HG02885 (cell line): ENCODE measurements around the gene RETREG1.
A peak's percentile ranks its signal among the peaks of the same experiment; 100 is the strongest.
"Not testable (repeated sequence)": the region's sequence is repeated elsewhere in the genome, so short reads cannot be mapped to it uniquely, and the experiment has no call there.

Experiments used
- ATAC-seq: cut with Tn5 transposase; IDR thresholded peaks from one replicate; pipeline ENCODE4 v1.9.1; 2021; ENCODE audit warnings: mild to moderate bottlenecking; ENCODE audit not compliant: unreplicated experiment, poor library complexity

The RETREG1 gene, protein sequence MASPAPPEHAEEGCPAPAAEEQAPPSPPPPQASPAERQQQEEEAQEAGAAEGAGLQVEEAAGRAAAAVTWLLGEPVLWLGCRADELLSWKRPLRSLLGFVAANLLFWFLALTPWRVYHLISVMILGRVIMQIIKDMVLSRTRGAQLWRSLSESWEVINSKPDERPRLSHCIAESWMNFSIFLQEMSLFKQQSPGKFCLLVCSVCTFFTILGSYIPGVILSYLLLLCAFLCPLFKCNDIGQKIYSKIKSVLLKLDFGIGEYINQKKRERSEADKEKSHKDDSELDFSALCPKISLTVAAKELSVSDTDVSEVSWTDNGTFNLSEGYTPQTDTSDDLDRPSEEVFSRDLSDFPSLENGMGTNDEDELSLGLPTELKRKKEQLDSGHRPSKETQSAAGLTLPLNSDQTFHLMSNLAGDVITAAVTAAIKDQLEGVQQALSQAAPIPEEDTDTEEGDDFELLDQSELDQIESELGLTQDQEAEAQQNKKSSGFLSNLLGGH

DNA sequence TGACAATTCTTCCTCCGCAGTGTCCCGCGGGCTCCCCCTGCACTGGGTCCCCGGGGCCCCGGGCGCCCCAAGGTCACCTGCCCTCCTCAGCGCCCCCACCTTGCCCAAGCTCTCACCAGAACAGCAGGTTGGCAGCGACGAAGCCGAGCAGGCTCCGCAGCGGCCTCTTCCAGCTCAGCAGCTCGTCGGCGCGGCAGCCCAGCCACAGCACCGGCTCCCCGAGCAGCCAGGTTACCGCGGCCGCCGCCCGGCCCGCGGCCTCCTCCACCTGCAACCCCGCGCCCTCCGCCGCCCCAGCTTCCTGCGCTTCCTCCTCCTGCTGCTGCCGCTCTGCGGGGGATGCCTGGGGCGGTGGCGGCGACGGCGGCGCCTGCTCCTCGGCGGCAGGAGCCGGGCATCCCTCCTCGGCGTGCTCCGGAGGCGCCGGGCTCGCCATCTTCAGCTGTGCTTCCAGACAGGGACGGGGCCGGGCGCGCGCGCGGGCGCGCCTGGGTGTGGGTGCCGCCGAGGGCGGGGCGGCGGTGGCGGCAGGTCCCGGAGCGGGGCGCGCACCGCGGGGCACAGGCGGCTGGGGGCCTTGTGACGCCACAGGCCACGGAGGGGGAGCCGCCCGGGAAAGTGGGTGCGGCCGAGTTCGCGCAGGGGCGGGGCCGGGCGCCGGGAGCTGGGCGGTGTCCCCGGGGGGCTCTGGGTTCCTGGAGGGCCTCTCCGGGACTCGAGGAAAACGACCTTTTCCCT, at the start of gene RETREG1:
TSS of gene RETREG1 (minus strand) at position 462 of the 738 bp plus-strand sequence. CDS start at position 436, 26 bp downstream.
- ATAC-seq, result peak; percentile 81

DNA sequence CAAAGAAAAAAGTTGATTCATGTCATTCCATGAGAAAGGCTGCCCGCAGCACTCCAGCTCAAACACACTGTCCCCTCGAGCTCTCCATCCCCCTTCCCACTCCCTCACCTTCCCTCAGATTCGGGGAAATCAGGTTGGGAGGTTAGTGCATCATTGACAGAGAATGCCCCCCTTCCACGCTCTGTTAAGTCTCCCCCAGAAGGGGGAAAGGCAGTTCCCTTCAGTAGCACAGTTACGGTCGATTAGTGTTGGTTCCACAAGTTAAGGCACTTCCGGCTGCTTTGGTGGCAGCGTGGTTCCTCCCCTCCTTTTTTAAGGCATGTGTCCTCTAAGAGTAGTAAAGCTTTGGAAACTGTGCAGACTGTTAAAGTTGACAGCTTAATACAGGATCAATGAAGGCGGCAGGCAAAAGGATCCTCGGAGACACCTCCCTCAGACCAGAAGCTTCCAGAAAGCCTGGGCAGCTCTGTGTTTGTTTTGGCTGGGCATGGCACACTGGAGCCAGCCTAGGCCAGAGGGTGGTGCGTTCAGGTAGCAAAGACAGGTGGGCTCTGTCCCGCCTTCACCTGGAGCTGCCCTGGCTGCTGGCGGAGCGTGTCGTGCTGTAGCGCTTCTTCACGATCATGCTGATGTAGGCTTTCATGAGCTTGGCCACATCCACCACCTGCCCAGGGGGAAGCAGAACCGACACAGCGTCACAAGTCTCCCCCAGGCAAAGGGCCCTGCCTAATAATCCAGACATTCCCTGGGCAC, 49.5 kb upstream of the RETREG1 start:
- ATAC-seq, result no peak

DNA sequence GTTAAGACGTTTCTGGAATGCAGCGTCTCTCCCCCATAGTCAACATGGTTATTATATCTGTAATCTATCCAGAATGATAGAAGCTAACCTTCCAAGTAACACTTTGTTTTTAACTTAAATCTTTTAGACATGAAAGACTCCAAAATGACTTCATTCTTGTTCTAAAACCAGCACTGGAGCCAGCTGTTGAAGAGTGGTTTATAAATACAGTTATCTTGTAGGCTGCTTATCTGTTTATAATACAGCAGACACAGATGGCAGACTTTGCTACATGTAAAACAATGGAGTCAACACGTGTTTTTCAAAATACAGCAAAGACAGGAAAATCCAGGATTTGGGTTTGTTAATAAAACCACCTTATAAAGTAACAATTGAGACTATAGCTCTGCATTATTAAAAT, 48.8 kb upstream of the RETREG1 start:
- no peak for ATAC-seq

DNA sequence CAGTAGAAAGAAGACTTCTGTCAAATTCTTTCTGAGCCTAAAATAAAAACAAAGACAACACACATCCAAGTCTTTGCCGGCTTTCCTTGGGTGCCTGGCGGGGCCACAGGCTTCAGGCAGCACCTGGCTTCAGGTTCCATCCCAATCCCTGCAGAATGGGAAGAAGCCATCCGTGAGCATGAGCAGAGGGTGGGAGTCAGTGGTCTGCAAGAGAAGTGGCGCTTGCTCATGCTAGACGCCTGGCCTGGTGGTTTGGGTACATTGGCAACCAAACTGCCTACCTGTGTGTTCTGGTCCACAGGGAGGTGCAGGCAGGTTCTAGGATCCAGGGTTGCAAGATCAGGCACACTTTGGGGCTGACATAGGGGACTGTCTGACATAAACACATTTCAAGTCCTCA, 47.6 kb upstream of the RETREG1 start:
- no peak for ATAC-seq

DNA sequence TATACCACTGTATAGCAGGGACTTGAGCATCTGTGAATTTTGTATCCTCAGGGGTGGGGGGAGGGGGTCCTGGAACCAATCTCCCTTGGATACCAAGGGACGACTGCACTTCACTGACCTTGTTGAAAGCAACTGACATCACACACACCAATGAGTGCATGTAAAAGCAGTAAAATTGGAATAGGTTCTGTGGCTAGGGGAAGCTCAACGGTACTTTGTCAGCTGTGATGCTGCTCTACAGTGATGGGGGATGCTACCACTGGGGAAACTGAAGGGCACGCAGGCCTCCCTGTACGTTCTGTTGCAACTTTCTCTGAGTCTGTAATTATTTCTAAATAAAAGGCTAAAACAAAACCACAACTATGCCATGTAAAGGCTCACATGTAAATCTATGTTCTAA, 47.0 kb upstream of the RETREG1 start:
- no peak for ATAC-seq

DNA sequence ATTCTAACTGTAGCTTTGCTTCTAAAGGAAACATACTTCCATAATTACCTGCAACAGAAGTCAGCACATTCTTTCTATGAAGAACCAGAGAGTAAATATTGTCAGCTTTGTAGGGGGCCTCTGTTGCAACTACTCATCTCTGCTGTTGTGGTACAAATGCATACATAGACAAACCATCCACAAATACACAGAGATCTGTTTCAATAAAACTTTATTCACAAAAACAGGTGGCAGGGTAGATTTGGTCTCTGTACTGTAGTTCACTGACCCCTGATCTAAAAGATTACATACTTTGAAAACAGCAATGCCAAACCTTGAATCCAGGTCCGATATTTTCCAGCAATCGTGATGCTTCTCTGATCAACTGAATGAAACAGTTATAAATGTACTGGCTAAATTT, 44.9 kb upstream of the RETREG1 start:
- ATAC-seq, result no peak

DNA sequence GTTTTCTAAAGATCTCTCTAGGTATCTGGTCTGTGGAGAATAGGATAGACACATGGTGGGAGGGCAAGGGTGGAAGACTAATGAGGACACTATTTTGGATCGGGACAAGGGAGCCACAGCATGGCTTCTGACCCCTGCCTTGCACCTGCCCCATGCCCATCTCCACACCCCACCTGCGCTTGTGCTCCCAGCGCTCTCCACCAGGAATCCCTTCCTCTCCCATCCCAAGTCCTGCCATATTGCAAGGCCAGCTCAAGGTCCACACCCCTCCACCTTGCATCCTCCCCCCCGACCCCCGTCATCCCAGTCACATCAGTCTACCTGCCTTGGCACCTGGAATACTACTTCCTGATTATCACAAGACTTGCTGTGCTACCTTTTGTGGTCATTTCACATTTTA, 44.2 kb upstream of the RETREG1 start:
- ATAC-seq, result no peak

DNA sequence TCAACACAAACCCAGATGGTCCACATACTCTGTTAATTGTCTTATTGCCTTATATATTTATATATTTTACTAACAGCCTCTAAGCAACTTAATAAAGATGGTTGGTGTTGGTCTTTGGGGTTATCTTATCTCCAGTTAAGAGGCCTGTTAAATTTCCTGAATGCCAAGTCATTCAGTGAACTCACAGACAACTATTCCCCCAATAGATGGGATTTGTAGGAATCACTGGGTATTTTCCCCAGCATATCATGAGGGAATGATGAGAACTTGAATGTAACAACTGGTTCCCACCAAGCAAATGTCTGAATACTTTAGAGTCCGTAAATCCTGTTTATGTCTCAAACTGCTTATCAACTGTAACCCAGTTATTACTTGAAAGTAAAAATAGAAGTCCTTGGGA, 42.7 kb upstream of the RETREG1 start:
- no peak for ATAC-seq

DNA sequence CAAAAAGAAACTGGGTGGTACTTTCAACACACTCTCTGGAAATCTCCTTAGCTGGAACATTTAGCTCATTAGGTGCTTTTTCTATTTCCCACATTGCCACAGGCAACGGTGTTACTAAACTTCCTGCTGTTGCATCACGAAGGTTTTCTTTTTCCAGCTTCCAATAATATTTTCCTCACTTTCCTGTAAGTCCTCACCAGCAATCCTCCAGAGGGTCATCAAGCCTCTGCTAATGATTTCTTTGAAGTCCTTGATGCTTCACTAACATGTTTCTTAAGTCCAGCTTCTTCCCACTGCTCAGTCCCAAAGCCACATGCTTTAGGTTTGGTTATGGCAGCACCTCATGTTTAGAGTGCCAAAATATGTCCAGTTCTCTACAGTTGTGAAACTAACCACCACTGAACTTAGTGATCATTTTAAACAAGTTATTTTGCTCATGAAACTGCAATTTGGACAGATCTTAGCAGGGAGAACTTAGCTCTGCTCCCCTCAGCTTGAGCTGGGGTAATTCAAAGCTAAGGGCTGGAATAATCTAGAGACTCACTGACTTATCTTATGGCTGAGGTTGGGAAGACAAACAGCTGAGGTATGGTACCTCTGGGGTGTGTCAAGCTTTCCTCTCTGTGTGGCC, 39.9 kb upstream of the RETREG1 start:
- no peak for ATAC-seq

DNA sequence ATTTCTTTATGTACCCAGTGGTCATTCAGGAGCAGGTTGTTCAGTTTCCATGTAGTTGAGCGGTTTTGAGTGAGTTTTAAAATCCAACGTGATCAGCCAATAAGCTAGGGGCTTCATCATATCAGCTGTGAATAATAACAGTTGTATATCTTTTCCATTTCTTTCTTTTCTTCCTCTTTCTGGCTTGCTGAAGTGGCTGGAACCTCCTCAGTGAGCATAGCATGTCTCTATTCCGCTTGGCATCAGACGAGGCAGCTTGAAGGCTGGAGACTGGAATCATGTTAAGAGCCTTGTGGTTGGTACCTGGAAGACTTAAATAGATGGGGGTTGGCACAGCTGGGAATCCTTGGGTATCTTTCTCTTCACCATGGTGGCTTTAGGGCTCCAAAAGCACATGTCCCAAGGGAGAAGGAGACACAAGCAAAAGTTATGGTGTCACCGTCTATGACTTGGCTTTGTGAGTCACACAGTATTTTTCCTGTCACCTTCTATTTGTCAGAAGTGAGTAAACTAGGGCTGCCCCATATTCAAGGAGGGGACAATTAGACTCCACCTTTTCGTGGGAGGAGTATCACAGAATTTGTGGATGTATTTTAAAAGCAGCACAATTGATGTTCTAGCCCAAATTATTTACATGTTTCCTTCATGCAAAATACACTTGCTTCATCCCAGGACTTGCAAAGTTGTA, 38.0 kb upstream of the RETREG1 start:
- no peak for ATAC-seq

DNA sequence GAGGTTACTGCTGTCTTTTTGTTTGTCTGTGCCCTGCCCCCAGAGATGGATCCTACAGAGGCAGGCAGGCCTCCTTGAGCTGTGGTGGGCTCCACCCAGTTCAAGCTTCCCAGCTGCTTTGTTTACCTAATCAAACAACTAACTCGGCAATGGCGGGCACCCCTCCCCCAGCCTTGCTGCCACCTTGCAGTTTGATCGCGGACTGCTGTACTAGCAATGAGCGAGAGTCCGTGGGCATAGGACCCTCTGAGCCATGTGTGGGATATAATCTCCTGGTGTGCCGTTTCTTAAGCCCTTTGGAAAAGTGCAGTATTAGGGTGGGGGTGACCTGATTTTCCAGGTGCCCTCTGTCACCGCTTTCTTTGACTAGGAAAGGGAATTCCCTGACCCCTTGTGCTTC, 31.9 kb upstream of the RETREG1 start:
- ATAC-seq, result not testable (repeated sequence)

DNA sequence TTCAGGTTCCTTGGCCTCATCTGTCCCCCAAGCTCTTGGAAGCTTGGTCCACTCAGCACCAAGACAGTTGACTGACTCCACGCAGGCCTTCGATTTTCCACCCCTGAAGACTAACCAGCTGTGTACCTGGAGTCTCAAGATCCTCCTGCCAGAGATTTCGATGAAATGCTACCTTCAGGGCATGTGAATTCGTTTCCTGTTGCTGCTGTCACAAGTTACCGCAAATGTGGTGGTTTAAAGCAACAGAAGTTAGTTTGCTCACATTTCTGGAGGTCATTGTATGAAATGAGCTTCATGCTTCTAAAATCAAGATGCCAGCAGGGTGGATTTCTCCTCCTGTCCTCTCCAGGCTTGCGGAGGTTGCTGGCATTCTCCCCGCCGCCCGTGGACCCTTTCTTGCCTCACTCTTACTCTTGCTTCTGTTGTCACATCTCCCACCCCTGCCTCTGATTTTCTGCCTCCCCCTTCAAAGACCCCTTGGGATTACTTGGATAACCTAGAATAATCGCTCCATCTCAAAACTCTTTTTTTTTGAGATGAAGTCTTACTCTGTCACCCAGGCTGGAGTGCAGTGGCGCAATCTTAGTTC, 27.6 kb upstream of the RETREG1 start:
- no peak for ATAC-seq

DNA sequence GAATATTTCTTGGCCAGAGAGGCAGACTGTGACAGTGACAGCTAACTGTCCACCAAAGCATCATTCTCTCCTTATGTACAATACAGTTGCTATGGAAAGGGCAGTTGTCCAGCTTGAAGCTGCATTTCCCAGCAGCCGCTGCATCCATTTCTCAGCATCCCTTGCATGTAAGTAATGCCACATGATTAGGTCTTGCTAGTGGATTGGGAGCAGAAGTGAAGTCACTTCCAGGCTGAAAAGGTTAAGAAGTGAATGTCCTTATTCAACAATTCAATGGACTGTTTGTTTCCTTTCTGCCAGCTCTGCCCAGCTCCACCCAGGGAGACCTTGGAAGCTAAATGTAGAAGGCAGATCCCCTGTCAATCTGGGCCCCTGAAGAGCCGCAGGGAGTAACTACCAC, 26.1 kb upstream of the RETREG1 start:
- ATAC-seq, result no peak

DNA sequence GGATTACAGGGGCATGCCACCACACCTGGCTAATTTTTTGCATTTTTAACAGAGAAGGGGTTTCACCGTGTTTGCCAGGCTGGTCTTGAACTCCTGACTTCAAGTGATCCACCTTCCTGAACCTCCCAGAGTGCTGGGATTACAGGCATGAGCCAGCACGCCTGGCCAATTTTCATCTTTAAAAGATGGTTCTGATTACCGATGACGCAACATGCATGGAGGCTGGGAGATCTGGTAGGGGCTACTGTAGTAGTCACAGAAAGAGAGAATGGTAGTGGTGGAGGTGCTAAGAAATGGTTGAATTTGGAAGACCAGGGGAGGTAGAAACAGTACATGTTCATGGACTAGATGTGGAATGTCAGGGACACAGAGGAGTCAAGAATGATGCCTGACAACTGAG, 22.4 kb upstream of the RETREG1 start:
- ATAC-seq, result no peak

DNA sequence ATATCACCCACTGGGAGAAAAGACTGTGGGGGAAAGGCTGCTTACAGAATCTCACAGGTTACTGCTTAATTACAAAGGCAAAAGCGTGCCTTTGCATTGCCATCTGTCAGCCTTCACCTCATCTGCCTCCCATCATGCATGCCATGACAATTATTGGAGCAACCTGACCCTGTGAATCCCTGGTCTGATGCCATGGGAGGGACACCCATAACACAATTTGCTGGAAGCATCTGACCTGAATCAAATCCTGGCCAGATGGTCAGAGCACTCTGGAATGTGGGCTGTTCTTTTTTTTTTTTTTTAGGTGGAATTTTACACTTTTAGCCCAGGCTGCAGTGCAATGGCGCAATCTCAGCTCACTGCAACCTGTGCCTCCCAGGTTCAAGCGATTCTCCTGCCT, 11.6 kb upstream of the RETREG1 start:
- no peak for ATAC-seq

DNA sequence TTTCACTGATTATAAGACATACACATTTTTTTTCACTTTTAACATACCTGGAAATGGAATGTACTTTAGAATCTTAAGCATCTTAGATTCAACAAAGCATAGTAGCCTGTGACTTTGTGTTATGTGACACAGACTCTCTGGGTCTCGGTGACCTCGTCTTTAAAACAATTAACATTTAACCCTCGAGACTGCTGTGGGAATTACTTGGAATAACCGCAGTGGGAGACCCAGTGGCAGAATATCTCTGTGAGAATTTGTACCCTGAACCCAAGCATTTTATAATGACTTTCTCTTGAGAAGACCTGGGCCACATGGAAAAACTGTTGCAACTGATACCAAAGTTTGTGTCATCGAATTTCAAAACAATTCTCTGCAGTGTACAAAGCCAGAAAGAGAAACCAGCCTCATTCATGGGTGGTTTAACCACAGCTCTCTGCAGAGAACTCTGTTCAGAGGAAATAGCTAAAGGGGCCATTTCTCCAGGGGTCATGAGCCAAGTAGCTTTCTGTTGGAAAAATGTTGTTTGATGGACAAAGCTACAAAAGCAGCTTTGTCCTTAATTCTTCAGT, 10.0 kb upstream of the RETREG1 start:
- peak; percentile 87 for ATAC-seq

DNA sequence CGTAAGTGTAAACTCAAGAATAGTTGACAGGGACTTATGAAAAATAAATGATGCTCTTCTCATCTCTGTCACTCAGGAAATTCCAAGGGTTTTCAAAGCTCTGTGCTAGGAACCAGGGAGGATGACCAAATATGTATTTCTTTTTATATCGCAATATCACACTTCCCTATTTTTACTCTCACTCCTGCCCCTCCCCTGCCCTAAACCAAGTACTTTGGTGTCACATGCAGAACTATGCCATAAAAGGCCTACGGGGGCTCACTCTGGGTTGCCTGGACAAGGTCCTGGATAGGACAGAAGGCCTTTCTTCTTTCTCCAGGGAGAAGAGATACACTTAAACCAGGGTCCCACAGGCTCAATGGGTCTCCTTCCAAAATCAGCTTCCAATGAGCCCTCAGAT, 8.3 kb upstream of the RETREG1 start:
- ATAC-seq, result no peak

DNA sequence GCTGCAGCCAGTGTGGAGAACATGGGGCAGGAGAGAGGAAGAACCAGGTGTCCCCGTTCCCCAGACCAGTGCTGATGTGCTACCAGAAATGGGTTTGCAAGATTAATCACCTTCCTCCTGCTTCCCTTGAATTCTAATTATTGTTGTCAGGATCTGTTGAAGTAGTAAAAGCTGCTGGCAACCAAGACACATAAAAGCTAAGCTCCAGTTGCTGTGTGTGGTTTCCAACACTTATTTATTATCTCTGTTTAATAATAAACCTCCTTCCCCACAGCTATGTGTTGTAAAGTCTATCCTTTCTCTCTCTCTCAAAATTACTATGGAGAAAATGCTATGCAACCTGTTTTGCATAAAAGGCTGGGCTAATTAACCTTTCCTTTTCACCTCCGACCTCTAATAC, 2.3 kb upstream of the RETREG1 start:
- ATAC-seq, result no peak
